ENCODE measurements around the gene FRS2. TPM values are rescaled to one million over a fixed set of nuclear protein-coding genes. Genes with fewer than 3 reads are reported as not detected.
A peak's percentile ranks its signal among the peaks of the same experiment; 100 is the strongest.
"Not testable (repeated sequence)": the region's sequence is repeated elsewhere in the genome, so short reads cannot be mapped to it uniquely, and the experiment has no call there.

The FRS2 gene, protein sequence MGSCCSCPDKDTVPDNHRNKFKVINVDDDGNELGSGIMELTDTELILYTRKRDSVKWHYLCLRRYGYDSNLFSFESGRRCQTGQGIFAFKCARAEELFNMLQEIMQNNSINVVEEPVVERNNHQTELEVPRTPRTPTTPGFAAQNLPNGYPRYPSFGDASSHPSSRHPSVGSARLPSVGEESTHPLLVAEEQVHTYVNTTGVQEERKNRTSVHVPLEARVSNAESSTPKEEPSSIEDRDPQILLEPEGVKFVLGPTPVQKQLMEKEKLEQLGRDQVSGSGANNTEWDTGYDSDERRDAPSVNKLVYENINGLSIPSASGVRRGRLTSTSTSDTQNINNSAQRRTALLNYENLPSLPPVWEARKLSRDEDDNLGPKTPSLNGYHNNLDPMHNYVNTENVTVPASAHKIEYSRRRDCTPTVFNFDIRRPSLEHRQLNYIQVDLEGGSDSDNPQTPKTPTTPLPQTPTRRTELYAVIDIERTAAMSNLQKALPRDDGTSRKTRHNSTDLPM
- 10 to 100 TPM in 11 of 12 donors, not detected in 1; 19.9 to 29.6 (median 22.4) TPM for polyA plus RNA-seq (ENCODE audit: insufficient read length in 12 of 12)
- long read RNA-seq, donor 1, partial matches to known transcripts, result 0 of 3 reads
- long read RNA-seq, donor 1, other reads (novel, unspliced or antisense), result 0 of 3 reads
- long read RNA-seq, donor 2, partial matches to known transcripts, result 0 of 1 reads
- long read RNA-seq, donor 2, other reads (novel, unspliced or antisense), result 0 of 1 reads
- long read RNA-seq, donor 3, partial matches to known transcripts, result 0 of 1 reads
- long read RNA-seq, donor 3, other reads (novel, unspliced or antisense), result 0 of 1 reads
- long read RNA-seq, donor 4, partial matches to known transcripts, result 0 of 3 reads
- long read RNA-seq, donor 4, other reads (novel, unspliced or antisense), result 0 of 3 reads
- long read RNA-seq, donor 5, result 0 reads
- long read RNA-seq, donor 6, partial matches to known transcripts, result 0 of 2 reads
- long read RNA-seq, donor 6, other reads (novel, unspliced or antisense), result 0 of 2 reads
- long read RNA-seq, donor 7, partial matches to known transcripts, result 0 of 3 reads
- long read RNA-seq, donor 7, other reads (novel, unspliced or antisense), result 0 of 3 reads
- long read RNA-seq, donor 8, partial matches to known transcripts, result 0 of 3 reads
- long read RNA-seq, donor 8, other reads (novel, unspliced or antisense), result 0 of 3 reads
- long read RNA-seq, donor 9, partial matches to known transcripts, result 0 of 1 reads
- long read RNA-seq, donor 9, other reads (novel, unspliced or antisense), result 0 of 1 reads
- long read RNA-seq, donor 10, partial matches to known transcripts, result 0 of 2 reads
- long read RNA-seq, donor 10, other reads (novel, unspliced or antisense), result 0 of 2 reads
- long read RNA-seq, donor 11, partial matches to known transcripts, result 0 of 2 reads
- long read RNA-seq, donor 11, other reads (novel, unspliced or antisense), result 0 of 2 reads

DNA sequence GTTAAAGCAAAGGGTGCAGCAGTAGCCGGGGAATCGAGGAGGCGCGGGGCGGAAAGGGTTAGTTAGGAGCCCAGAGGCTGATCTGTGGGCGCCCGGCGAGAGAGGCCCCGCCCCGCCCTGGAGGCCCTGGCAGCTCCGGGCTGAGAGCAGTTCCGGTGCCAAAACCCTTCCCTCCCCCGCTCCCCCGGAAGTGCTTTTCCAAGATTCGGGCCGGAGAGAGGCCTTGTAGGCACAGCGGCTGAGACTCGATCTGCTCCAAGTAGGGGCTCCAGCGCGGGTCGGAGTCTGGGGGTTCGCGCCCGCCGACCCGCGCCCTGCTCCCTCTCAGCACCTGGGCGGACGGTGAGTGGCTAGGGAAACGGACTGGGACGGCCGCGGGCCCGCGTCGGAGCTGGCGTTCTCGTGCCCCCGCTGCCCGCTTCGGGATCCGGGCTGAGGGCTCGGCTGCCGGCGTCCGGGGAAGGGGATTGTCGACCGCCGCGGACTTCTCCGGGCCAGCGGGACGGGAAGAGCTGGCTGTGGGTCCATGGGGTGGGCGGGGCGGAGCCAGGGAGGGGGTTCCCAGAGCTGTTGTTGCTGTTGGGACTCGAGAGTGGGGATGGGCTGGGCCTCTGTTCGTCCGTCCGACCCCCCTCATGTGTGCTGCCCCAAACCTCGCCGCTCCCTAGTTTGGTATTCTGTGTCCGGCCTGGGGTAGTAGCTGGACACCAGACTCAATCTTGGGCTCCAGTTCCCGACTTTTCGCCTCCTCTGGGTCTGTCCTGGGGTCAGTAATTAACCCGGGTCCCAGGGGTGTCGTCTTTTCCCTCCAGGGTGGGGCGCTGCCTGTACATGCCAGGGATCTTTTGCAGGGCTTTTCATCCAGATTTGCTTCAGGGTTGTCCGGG, at the start of gene FRS2:
TSS of gene FRS2 (plus strand) at position 200 of the 887 bp plus-strand sequence. CDS start 98,643 bp downstream, outside the sequence.
- peak; percentile 93 for DNase-seq

DNA sequence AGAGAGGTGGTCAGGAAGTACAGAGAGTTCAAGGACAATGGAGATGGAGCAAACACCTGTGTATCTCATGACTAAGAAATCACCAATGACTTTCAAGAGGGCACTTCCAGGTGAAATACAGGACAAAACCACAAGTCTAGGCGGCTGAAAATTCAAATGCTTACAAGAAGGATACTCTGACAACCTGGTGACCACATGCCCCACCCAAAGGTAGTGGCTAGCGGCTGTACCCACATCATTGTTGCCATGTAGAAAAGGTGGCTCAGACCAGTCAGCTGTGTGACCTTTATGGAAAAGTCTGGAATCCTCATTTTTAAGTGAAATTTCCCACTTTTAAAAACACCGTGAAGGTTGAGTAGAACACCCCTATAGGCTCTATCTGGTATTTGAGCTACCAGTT, 48.6 kb upstream of the FRS2 start:
- DNase-seq, result no peak

DNA sequence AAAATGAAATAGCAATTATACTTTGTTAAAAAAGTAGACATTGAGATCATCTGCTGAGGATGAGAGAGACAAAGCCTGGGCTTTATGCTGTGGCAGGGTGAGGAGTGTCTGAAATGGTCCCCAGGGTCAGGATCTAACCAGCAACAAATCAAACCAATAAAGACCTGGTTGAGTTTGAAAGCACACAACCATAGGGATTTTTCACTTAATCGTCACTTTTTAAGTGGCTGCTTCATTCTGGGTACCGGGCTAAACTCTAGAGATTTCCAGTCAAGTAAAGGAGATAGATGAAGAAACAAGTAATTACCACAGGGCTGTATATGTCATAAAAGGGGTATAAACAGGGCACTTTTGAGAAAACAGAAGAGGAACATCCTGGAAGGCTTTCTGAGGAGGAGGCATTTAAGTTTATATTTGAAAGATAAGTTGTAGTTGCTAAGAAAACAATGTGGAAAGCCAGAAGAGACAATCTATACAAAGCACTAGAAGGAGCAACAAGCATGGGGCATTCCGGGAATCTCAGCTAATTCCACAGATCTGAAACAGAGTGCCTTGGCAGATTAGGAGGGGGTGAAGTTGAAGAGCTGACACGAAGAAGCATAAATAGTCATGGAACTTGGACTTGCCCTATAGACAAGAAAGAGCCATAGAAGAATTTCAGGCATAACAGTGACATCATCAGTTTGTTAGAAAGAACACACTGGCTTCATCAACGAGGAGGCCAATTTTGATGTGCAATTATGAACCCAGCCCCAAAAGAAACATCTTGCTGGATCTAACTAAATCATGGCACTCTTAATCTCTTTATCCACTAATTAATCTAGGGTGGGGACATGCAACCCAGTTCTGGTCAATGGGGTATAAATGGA, 46.9 kb upstream of the FRS2 start:
- DNase-seq, result no peak

DNA sequence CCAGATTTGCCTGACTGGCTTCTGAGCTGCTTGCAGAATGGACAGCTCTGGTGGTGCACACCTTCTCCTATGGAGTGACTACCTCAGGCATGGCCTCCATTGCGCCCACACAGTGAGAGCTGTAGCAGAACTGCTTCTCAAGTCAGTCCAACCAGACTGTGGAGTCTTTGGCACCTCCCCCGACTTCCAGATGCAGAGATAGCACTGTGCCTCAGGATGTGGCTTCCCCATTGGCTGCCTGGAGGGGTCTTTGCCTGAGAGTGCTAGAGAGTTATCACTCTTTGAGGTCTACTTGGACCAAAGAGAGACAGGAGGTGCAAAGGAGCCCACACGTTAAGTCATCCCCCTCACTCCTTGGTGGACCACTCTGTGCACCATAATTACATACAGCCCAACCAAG, 44.8 kb upstream of the FRS2 start:
- DNase-seq, result no peak

DNA sequence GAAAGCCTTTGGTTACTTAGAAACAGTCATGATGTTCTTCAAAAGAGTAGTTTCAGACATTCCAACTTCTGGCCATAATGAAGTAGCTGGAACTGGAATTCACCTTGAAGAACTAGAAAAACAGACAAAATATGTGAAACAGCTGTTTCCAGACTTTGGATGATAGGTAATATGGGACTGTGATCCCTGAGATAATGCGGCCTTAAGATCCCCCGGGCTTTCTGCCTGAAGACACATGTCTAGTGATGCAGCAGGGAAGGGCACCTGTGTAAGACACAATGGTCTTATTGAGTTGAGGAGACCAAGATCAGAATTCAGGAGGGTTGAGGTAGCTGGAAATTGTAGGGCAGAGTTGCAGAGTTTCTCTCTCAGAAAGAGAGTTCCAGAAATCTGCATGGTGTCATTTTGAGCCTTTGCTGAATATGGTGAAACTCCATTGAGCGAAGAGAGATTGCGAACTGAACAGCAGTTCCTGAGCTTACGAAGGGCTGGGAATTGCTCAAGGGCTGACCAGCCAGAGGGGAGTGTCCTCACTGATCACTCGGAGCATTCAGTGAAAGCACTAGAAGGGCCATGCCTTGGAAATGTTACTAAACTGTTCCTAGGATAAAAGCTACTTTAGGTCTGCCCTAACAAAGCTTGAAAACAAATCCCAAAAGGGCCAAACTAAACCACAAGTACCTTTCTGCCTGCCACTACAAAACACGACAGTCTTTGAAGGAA, 41.7 kb upstream of the FRS2 start:
- no peak for DNase-seq

DNA sequence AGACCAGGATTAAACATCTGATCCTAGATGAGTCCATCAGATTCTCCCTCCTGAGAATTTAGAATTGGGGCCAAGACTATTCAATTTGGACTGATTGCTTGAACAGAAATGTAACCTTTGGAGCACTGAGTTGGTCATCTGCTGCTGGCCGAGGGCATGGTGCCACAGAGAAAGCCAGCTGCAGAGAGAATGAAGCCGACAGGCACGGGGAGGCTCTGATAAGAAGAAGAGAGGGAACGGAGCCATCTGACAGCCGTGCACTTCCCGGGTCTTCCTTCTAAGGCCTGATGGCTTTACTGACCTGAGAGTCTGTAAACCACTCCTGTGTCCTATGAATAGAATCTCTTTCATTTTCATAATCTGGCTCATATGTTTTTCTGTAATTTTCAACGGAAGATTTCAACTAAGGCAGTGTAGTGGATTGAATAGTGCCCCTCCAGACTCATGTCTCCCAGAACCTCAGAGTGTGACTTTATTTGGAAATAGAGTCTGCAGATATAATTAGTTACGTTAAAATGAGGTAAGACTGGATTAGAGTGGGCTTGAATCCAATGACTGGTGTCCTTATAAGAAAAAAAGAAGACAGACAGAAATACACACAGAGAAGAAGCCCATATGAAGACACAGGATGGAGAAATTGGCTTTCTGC, 39.1 kb upstream of the FRS2 start:
- DNase-seq, result no peak

DNA sequence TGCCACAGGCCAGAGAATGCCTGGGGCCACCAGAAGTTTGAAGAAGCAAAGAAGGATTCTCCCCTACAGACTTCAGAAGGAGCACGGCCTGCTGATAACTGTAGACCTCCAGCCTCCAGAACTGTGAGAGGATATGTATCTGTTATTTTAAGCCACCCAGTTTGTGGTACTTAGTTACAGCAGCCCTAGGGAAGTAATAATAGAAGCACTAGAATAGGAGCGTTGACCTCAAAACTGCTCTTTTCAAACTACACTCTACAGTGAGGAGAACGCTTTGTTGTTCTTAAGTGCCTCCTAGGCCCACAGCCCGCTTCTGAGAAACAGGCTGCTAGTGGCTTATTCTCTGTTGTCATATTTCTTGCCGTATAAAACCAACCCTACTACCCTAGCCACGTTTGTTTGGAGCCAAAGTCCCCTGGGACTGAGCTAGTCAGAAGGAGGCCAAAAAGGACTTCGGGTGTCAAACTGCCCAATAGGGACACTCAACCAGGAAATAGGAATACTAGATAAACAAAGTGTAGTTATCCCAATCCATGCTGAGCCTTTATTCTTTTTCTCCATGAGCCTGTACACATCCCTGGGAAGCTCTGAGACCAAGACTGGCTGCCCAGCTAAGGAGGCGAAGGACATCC, 38.5 kb upstream of the FRS2 start:
- DNase-seq, result no peak

DNA sequence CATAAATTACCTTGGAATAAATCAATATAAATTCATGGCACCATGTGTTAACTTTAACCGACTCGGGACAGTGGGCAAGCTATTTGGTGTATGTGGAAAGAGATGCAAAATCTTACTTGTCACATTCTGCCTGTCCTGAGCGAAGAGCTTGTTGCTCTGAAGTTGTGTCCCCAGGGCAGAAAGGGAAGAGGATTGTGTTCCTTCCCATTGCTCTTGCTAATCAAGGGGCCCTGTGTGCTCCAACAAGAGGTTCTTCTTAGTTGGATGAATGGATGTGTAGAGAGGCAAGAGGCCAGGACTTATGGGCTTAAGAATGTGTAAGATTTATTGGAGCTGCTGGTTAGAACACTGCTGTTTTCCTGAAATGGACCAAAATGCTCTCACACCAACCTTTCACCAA, 36.5 kb upstream of the FRS2 start:
- no peak for DNase-seq

DNA sequence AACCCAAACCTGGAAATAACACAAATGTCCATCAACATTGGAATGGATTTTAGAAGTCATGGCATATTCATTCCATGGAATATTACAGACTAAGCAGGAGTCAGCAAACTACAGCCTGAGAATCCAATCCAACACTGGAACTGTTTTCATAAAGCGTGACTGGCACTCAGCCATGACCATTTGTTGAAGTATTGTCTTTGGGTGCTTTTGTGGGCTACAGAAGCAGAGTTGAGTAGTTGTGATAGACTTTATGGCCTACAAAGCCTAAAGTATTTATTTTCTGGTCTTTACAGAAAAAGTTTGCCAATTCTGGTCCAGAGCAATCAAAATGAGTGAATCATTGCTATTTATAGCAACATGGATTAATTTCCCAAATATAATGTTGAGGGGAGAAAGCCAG, 34.5 kb upstream of the FRS2 start:
- DNase-seq, result no peak

DNA sequence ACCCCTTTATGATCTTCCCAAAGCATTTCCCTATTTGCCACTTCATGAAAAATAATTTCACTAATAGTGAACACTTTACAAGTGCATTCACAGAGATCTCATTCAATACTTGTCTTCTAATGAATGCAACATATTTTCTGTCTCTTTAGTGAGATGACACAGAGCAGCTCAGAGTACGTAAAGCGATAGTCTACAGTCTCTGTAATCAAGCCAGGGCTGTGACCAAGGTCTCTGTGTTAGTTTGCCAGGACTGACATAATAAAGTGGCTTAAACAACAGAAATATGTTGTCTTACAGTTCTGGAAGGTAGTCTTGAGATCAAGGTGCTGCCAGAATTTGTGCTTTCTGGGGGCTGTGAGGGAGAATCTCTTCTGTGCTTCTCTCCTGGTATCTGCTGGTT, 33.1 kb upstream of the FRS2 start:
- no peak for DNase-seq

DNA sequence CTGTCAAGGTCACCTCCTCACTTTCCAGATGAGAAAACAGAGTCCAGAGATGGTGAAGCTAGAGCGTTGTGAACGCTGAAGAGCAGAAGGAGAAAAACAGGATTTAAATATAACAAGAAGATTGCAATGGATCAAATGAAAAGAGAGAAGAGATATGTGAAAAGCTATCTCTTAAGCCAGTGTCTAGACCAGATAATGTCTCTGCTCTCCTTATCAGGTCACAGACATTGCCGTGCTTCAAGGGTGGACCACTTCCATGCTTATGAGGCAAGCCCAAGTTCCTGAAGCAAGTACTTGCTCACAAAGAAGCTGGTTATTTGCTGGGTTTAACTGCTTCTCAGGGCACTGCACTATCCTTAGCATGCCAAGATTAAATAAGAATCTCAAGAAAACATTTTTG, 31.6 kb upstream of the FRS2 start:
- DNase-seq, result no peak

DNA sequence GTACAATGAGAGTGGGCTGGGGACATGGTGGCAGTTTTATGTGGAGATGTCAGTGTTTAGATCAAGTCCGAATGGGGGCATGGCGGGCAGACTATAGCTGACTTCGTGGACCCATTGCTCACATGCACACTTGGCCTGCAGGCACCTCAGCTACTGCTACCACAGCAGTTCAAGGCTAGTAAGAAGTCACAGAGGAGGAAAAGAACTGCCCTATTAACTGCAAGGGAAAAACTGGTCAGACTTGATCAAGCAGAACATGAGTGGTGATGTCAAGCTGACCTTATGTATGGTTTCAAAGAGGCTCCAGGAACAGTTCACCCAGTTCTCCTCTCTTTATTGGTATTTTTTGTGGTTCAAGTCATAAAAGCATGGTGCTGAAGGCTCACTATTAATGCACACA, 30.2 kb upstream of the FRS2 start:
- DNase-seq, result no peak

DNA sequence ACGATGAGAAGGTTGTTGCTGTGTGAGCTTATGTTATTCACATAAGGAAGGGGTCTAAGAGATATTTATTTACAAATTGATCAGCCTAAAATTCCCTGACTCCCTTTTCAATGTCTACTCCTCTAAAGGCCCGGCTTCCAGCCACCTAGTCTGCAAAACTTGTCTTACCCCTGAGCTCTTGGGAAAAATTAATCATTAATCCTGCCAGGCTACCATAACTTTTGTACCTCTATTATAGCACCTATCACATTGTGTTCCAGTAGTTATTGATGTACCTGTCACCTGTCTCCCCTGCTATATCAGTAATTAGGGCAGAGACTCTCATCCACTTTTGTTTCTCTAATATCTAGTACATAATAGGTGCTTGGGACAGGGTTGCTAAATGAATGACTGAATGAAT, 29.3 kb upstream of the FRS2 start:
- no peak for DNase-seq

DNA sequence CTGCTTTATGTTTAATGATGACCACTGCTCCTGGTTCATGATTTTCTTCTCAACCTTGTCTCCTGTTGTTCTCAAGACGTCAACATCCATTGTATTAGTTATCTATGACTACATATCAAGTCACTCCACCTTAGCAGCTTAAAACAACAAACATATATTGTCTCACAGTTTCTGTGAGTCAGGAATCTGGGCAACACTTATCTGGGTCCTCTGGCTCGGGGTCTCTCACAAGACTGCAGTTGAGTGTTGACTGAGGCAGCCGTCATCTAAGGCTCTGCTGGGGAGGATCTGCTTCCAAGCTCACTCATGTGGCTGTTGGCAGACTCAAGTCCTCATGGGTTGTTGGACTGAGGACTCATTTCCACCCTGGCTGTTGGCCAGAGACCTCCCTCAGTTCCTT, 27.3 kb upstream of the FRS2 start:
- DNase-seq, result no peak

DNA sequence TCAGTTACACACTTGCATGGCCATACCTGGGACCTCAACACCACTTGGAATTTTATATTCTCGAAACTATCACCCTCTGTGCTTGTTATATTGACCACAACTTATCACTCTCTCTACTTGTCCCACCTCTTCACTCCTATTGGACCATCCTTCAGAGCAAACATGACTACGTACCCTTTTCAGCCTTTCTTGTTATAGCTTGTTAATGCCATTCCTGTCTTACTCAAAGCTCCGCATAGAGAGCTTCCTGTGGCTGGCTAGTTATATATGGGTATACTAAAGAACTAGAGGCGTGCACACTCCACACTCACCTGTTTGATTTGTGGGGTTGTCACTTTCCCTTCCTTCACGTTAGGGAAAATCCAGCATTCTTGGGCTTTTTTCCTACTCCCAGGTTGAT, 26.3 kb upstream of the FRS2 start:
- DNase-seq, result no peak

DNA sequence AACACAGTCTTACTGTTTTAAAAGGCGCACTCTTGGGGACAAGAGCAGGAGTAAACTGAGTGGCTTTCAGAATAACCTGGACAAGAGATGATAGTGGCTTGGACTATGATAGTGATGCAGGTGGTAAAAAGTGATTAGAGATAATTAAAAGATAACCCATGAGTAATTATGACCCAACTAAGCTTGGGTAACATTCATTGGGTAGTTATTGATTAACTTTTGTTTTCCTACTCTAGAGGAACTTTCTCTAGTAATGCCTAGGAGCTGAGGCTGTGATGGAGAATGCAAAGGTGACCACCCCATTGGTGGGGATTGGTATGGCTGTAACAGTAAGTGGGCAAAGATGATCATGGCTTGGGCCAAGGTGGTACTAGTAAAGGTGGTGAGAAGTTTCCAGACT, 22.3 kb upstream of the FRS2 start:
- DNase-seq, result no peak

DNA sequence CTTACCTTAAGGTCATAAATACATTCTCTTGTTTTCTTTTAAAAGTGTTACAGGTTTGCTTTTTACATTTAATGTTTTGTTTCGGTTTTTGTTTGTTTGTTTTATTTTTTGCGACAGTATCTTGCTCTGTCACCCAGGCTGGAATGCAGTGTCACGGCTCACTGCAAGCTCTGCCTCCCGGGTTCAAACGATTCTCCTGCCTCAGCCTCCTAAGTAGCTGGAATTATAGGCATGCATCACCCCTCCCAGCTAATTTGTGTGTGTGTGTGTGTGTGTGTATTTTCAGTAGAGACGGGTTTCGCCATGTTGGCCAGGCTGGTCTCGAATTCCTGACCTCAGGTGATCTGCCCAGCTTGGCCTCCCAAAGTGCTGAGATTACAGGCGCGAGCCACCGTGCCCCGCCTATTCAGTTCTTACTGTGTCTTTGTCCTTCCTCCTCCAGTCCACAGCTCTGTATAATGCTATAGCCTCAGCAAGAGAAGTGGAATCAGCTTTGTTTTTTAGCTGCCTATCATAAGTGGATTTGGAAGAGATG, 17.5 kb upstream of the FRS2 start:
- not testable (repeated sequence) for DNase-seq

DNA sequence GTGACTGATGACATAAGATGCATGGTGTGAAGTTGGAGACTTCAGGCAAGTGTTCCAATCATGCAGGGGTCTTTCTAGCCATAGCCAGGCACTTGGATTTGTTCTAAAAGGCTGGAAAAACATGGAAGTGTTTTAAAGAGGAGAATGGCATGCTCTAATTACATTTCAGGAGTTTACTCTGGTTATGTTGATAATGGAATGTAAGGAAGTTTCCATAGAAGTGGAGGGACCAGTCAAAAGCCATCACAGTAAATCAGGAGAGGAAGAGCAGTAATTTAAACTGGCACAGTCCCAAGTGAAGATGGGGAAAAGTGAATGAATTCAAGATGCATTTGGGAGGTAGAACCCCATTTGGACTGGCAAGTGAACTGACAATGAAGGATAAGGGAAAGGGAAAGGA, 13.9 kb upstream of the FRS2 start:
- no peak for DNase-seq

All from muscle of arm (tissue), 14 donors.